ENCODE measurements around the gene MST1.
A peak's percentile ranks its signal among the peaks of the same experiment; 100 is the strongest.

MST1 gene

DNA sequence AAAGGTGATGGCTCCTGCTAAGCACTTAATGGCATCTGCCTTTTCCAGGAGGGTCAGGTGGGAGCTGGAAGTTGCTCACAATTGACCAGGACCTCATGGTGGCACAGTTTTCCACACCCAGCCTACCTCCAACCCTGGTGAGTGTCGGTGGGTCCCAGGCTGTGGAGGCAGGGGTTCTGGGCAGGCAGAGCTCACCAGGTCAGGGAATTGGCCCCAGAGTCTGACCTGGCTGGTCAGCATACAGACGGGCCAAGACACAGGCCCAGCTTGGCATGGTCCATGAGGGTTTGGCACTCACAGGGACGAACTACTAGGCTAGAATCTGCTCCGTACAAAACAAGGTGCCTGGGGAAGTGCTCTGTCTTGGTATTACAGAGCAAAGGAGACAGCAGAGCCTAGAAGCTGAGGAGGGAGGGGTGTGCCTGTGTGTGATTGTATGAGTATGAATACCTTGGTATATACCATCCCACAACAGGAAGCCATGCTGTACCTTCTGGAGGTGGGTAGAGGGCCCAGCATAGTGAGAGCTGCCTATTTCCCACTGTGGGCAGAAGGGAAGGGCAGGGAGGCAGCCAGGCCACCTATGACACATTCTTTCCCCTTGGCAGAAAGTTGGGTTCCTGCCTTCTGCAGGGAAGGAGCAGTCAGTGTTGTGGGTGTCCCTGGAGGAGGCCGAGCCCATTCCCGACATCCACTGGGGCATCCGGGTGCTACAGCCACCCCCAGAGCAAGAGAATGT lies 8.6 kb downstream of the MST1 start:
- ATAC-seq (ENCODE audit: insufficient read depth, low read depth) (no peak), DNase-seq (no peak)
- Histone ChIP-seq H3K27ac (ENCODE audit: low read length) (no peak overlapping the region), H2AFZ (ENCODE audit: low read depth, low read length) (no peak overlapping the region), H3K4me3 (ENCODE audit: low read depth in 1 of 2, low read length in 2 of 2) (no peak overlapping the region), H3K27me3 (ENCODE audit: insufficient read depth, low read length, poor library complexity) (no peaks in the 10 kb centered on the region), H3K9me3 (ENCODE audit: insufficient read depth, low read length, severe bottlenecking) (no peaks in the 10 kb centered on the region), H4K20me1 (ENCODE audit: insufficient read depth, low read length) (peaks cover 5% of the 10 kb centered on the region), H3K9ac (ENCODE audit: low read depth, low read length) (no peak overlapping the region), H3K4me1 (ENCODE audit: insufficient read depth, low read length) (peaks cover 8% of the 10 kb centered on the region), H3K4me2 (ENCODE audit: insufficient read depth, low read length) (no peak overlapping the region), H3K79me2 (ENCODE audit: insufficient read depth, low read length) (peaks cover 7% of the 10 kb centered on the region; the same call in 1 of the 2 replicates), H3K36me3 (ENCODE audit: insufficient read depth, low read length) (peaks cover 88% of the 10 kb centered on the region)
- TF ChIP-seq, protein P1, sequence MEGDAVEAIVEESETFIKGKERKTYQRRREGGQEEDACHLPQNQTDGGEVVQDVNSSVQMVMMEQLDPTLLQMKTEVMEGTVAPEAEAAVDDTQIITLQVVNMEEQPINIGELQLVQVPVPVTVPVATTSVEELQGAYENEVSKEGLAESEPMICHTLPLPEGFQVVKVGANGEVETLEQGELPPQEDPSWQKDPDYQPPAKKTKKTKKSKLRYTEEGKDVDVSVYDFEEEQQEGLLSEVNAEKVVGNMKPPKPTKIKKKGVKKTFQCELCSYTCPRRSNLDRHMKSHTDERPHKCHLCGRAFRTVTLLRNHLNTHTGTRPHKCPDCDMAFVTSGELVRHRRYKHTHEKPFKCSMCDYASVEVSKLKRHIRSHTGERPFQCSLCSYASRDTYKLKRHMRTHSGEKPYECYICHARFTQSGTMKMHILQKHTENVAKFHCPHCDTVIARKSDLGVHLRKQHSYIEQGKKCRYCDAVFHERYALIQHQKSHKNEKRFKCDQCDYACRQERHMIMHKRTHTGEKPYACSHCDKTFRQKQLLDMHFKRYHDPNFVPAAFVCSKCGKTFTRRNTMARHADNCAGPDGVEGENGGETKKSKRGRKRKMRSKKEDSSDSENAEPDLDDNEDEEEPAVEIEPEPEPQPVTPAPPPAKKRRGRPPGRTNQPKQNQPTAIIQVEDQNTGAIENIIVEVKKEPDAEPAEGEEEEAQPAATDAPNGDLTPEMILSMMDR (IDR thresholded peaks at IDR 0.05; ENCODE audit: borderline replicate concordance, extremely low read depth, low read length, poor library complexity, severe bottlenecking), result no peak
- TF ChIP-seq EZH2 (IDR thresholded peaks at IDR 0.05; ENCODE audit: borderline replicate concordance, low read depth, low read length, severe bottlenecking), result no peak

DNA sequence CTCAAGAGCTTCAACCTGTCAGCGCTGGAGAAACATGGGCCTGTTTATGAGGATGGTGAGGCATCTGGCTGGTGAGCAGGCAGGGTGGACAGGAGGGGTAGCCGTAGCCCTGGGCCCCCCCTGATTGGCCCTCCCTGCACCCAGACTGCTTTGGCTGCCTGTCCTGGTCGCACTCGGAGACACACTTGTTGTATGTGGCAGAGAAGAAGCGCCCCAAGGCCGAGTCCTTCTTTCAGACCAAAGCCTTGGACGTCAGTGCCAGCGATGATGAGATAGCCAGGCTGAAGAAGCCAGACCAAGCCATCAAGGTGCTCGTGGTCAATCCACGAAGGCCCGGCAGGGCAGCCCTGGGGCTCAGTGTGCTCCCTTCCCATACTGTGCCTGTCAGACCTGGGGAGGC lies 13.4 kb downstream of the MST1 start:
- Histone ChIP-seq H3K4me1 (ENCODE audit: insufficient read depth, low read length) (peaks cover 34% of the 10 kb centered on the region), H3K4me2 (ENCODE audit: insufficient read depth, low read length) (peak overlapping the region; percentile 99), H4K20me1 (ENCODE audit: insufficient read depth, low read length) (peaks cover 16% of the 10 kb centered on the region), H3K27ac (ENCODE audit: low read length) (no peak overlapping the region), H3K79me2 (ENCODE audit: insufficient read depth, low read length) (peaks cover 28% of the 10 kb centered on the region), H3K27me3 (ENCODE audit: insufficient read depth, low read length, poor library complexity) (no peaks in the 10 kb centered on the region), H3K36me3 (ENCODE audit: insufficient read depth, low read length) (peaks cover 59% of the 10 kb centered on the region), H3K9ac (ENCODE audit: low read depth, low read length) (peak overlapping the region; percentile 92; the same call in 1 of the 2 replicates), H3K9me3 (ENCODE audit: insufficient read depth, low read length, severe bottlenecking) (no peaks in the 10 kb centered on the region), H3K4me3 (ENCODE audit: low read depth in 1 of 2, low read length in 2 of 2) (peak overlapping the region in 1 of 2 experiments; percentile 15; a peak in 1 of 4 replicates), H2AFZ (ENCODE audit: low read depth, low read length) (no peak overlapping the region)
- TF ChIP-seq EZH2 (IDR thresholded peaks at IDR 0.05; ENCODE audit: borderline replicate concordance, low read depth, low read length, severe bottlenecking), result no peak
- TF ChIP-seq, protein P1 (IDR thresholded peaks at IDR 0.05; ENCODE audit: borderline replicate concordance, extremely low read depth, low read length, poor library complexity, severe bottlenecking), result no peak
- DNase-seq (no peak), ATAC-seq (ENCODE audit: insufficient read depth, low read depth) (no peak)

DNA sequence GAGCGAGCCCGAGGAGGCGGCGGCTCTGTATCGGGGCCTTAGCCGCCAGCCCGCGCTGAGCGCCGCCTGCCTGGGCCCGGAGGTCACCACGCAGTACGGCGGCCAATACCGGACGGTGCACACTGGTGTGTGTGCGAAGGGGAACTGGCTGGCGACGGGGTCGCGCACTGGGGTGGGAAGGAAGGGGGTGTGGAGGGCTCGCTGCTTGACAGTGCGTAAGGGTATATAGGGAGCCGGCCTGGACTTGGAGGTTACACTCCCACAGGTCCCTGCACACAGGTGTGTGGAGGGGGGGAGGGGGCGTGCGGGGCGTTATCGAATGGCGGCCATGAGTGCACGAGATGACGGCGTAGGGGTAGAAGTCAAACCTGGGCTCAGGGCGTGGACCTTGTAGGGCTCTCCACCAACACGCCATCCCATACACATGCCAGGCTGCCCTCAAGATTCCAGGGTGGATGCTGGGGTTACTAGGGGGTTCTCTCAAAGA lies 14.7 kb downstream of the MST1 start:
- Histone ChIP-seq H3K4me3 (ENCODE audit: low read depth in 1 of 2, low read length in 2 of 2) (peak overlapping the region; percentile 72 to 97; a peak in 3 of 4 replicates), H3K4me2 (ENCODE audit: insufficient read depth, low read length) (peak overlapping the region; percentile 99), H3K27ac (ENCODE audit: low read length) (peak overlapping the region; percentile 87), H3K79me2 (ENCODE audit: insufficient read depth, low read length) (peaks cover 28% of the 10 kb centered on the region), H3K27me3 (ENCODE audit: insufficient read depth, low read length, poor library complexity) (no peaks in the 10 kb centered on the region), H3K9ac (ENCODE audit: low read depth, low read length) (peak overlapping the region; percentile 92), H3K36me3 (ENCODE audit: insufficient read depth, low read length) (peaks cover 45% of the 10 kb centered on the region), H4K20me1 (ENCODE audit: insufficient read depth, low read length) (peaks cover 16% of the 10 kb centered on the region; the same call in 1 of the 2 replicates), H3K9me3 (ENCODE audit: insufficient read depth, low read length, severe bottlenecking) (no peaks in the 10 kb centered on the region), H2AFZ (ENCODE audit: low read depth, low read length) (peak overlapping the region; percentile 83), H3K4me1 (ENCODE audit: insufficient read depth, low read length) (peaks cover 34% of the 10 kb centered on the region)
- ATAC-seq (ENCODE audit: insufficient read depth, low read depth) (peak; percentile 4), DNase-seq (peak; percentile 45)
- TF ChIP-seq, protein P1 (IDR thresholded peaks at IDR 0.05; ENCODE audit: borderline replicate concordance, extremely low read depth, low read length, poor library complexity, severe bottlenecking), result no peak

Data from DND-41 (cell line).